Sigmoid colon (tissue), 4 donors: ENCODE data around the gene CSNK1D.

Experiments
- EP300 ChIP-seq, 4 donors: sonication (generic); formaldehyde crosslinking; IDR thresholded peaks; one replicate each; pipeline ENCODE4 v1.6.1; 2017; ENCODE audit warnings: antibody characterized with exemption in 4 of 4
- POLR2A ChIP-seq, 2 donors: fragments of 450-650 bp; IDR thresholded peaks; one replicate each; pipeline ENCODE4 v1.6.1; 2016; ENCODE audit warnings: antibody characterized with exemption in 2 of 2, mild to moderate bottlenecking in 2 of 2, moderate library complexity in 2 of 2
- POLR2AphosphoS5 ChIP-seq, 4 donors: sonication (generic); formaldehyde crosslinking; IDR thresholded peaks; one replicate each; pipeline ENCODE4 v1.6.1; 2017; ENCODE audit warnings: antibody characterized with exemption in 4 of 4
- TF ChIP-seq, protein P1 (sequence below), 4 experiments: fragments of 450-650 bp in 3 of 4; fragments of 200-600 bp in 1 of 4; IDR thresholded peaks; one replicate each; pipeline ENCODE4 v1.5.1; 2016 to 2019; ENCODE audit warnings: antibody characterized with exemption in 4 of 4, mild to moderate bottlenecking in 3 of 4, moderate library complexity in 2 of 4

DNA sequence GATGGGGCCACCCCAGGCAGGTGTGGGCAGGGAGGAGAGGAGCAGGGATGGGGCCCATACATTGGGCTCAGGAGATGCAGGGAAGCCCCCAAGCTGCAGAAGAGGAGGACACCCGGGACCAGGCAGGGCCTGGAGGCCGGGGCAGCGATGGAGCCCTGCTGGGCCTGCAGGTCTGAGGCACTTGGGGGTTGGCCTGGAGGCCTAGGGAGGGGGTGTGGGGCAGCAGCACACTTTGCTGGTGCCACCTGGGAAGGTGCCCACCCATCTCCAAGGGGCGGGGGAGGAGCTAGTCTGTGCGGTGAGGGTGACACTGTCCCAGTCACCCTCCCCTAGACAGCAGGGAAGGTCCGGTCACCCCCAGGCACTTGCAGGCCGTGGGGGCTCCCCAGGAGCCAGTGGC, 54.4 kb downstream of the CSNK1D start:
- TF ChIP-seq POLR2A (IDR thresholded peaks at IDR 0.05) (no peak), EP300 (IDR thresholded peaks at IDR 0.05) (no peak), POLR2AphosphoS5 (IDR thresholded peaks at IDR 0.05) (no peak)
- TF ChIP-seq, protein P1, sequence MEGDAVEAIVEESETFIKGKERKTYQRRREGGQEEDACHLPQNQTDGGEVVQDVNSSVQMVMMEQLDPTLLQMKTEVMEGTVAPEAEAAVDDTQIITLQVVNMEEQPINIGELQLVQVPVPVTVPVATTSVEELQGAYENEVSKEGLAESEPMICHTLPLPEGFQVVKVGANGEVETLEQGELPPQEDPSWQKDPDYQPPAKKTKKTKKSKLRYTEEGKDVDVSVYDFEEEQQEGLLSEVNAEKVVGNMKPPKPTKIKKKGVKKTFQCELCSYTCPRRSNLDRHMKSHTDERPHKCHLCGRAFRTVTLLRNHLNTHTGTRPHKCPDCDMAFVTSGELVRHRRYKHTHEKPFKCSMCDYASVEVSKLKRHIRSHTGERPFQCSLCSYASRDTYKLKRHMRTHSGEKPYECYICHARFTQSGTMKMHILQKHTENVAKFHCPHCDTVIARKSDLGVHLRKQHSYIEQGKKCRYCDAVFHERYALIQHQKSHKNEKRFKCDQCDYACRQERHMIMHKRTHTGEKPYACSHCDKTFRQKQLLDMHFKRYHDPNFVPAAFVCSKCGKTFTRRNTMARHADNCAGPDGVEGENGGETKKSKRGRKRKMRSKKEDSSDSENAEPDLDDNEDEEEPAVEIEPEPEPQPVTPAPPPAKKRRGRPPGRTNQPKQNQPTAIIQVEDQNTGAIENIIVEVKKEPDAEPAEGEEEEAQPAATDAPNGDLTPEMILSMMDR (IDR thresholded peaks at IDR 0.05), result no peak
